CD4-positive, alpha-beta T cell treated with Interleukin-1 beta for 1 hour (primary cell): Measurements from ENCODE around the gene SESN1.
"Not testable (repeated sequence)": the region's sequence is repeated elsewhere in the genome, so short reads cannot be mapped to it uniquely, and the experiment has no call there.

Experiments used
- DNase-seq, 2 donors: peaks; one replicate each; pipeline ENCODE4 v3.0.0-alpha.2; 2020 to 2022

The SESN1 gene

DNA sequence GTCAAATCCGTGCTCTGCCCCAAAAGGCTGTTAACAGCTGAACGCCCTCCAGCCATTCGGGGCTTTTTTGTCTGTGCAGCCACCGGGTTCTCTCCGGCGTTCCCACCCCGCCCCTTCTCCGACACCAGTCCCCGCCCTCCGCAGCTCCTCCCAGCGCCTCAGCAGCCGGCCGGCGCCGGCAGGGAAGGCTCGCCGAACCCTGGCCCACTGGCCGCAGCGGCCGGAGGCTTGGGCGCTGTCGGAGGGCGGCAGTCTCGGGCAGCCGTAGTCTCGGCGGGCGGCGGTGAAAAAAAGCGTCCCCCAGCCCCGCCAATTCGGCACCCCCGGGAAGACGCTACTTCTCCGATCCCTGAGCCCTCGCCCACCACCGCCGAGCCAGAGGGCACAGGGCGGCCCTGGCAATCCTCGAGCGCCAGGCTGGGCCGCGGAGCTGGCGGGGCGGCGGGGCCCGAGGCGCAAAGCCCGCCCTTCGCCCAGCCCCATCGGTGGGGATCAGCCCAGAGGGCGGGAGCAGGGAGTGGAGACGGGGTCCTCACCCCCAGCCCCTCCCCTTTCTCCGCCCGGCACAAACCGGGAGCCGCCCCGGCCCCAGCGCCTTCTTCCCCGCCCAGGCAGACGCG is at the start of gene SESN1:
Gene SESN1 (minus strand): TSS at position 431 of the 620 bp plus-strand sequence. CDS start 773 bp downstream, outside the sequence.
- DNase-seq: peak; percentile 87 to 88

DNA sequence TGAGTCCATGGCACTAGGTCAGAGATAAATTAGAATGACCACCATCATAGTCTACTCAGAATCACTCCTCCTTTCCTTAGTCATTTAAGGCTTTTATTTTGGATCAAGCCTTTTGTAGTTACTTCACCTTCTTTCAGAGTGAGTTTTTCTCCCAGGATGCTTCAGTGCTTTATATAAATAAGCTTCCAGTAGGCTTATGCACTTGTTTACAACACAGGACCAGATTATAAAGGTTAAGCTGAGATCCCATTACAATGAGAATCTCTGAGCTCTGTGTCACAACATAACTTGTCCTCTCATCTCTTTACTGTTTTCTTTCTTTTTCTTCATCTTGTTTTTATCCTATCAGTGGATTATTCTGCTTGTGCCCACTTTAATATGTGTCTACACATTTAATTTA is 48.5 kb upstream of the SESN1 start:
- DNase-seq: no peak

DNA sequence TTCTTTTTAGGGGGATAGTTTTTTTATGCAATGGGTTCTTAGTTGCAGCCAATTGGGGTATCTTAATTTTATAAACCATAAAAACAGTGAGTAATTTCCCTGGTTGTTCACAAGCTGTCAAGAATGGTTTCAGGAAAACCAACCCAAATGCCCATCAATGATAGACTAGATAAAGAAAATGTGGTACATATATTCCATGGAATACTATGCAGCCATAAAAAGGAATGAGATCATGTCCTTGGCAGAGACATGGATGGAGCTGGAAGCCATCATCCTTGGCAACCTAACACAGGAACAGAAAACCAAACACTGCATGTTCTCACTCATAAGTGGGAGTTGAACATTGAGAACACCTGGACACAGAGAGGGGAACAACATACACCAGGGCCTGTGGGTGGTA is 47.4 kb upstream of the SESN1 start:
- not testable (repeated sequence) for DNase-seq

DNA sequence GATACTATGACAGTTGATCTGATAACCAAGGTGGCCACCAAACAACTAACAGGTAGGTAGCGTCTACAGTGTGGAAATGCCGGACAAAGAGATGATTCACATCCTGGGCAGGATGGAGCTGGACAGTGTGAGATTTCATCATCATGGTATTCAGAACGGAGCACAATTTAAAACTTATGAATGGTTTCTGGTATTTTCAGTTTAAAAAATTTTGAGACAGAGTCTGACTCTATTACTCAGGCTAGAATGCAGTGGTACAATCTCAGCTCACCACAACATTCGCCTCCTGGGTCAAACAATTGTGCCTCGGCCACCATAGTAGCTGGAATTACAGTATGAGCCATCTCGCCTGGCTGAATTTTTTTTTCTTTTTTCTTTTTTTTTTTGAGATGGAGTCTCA is 44.5 kb upstream of the SESN1 start:
- no peak for DNase-seq

DNA sequence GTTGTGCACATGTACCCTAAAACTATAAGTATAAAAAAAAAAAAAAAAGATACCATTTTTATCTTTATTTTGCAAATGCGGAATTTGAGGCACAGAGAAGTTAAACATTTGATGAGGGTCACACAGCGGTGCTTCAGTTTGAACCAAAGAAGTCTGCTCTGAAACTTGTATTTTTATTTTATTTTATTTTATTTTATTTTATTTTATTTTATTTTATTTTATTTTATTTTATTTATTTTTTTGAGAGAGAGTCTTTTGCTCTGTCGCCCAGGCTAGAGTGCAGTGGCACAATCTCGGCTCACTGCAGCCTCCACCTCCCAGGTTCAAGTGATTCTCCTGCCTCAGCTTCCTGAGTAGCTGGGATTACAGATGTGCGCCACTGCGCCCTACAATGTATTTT is 41.9 kb upstream of the SESN1 start:
- not testable (repeated sequence) for DNase-seq

DNA sequence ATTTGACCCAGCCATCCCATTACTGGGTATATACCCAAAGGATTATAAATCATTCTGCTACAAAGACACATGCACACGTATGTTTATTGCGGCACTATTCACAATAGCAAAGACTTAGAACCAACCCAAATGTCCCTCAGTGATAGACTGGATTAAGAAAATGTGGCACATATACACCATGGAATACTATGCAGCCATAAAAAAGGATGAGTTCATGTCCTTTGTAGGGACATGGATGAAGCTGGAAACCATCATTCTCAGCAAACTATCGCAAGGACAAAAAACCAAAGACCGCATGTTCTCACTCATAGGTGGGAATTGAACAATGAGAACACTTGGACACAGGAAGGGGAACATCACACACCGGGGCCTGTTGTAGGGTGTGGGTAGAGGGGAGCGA is 41.4 kb upstream of the SESN1 start:
- DNase-seq: not testable (repeated sequence)

DNA sequence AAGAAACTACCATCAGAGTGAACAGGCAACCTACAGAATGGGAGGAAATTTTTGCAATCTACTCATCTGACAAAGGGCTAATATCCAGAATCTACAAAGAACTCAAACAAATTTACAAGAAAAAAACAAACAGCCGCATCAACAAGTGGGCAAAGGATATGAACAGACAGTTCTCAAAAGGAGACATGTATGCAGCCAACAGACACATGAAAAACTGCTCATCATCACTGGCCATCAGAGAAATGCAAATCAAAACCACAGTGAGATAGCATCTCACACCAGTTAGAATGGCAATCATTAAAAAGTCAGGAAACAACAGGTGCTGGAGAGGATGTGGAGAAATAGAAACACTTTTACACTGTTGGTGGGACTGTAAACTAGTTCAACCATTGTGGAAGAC is 41.0 kb upstream of the SESN1 start:
- not testable (repeated sequence) for DNase-seq

DNA sequence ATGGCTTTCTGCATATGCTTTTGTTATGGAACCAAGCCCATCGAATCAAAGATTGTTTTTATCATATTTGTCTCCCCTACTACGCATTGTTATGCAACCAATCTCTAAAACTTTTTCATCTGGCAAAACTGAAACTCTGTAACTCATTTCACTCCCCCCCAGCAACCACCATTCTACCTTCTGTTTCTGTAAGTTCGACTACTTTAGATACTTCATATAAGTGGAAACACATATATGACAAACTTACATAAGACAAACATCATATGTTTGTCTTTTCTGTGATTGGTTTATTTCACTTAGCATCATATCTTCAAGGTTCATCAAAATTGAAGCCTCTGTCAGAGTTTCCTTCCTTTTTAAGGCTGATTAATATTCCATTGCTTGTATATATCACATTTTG is 35.4 kb upstream of the SESN1 start:
- no peak for DNase-seq

DNA sequence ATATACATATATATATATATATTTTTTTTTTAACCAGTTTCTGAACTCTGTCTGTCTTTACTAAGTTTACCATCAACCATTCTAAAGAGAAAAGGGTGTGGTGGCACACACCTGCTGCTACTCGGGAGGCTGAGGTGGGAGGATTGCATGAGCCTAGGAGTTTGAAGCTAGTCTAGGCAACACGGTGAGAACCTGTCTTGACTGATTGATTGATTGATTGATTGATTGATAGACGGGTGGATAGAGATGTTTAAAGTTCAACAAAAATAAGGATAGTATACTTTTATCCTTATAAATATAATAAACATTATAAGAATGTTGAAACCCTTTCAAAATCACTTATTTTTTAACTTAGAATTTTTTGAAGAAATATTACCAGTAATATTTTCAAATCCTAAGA is 30.9 kb upstream of the SESN1 start:
- DNase-seq: no peak

DNA sequence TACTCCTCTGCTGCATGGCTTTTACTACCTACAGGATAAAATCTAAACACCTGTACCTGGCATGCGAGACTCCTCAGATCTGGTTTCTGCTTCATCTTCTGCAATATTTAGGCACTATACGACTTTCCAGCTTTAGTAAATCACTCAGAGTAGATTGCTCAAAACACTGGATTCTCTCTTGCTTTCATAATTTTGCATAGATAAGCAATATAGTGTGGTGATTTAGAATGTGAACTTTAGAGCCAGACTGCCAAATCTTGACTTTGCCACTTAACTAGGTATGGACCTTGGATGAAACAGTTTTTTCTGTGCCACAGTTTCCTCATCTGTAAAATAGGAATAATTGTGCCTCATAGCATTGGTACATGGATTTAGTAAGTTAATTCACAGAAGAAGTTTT is 29.6 kb upstream of the SESN1 start:
- no peak for DNase-seq

DNA sequence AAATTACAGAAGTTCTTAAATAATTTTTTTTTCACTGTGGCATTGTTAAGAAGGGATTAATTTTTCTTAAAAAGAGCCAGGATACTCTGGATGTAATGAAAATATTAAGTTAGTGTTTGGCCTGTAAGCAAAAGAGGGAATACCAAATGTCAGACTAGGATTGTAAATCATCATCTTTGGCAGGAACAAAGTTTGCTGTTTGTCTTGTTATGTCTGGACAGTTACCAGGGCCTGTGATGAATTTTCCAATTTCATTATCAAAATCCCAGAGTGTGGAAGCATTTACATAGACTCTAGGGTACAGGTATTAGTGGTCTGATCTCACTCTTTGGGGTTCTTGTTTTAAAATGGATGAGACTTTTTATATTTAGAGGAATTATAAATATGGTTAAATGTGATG is 26.8 kb upstream of the SESN1 start:
- DNase-seq: no peak

DNA sequence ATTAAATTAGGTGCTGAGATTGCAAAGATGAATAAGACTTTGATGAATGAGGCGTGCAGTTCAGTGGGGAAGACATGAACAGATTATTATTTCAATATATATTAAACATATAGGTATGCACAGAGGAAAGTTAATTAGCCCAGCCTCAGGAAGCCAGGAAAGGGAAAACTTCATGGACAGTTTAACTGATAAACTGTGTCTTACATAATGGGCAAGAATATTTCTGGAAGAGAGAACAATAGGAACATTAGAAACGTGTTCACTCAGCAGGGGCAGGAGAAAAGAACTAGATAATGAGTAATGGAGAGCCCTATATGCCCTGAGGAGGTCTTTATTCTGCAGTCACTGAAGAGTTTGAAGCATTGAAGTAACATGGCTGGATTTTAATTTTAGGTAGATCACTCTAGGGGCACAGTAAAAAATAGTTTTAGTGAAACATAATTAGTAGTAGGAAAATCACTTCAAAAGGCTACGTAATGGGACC is 24.3 kb upstream of the SESN1 start:
- no peak for DNase-seq

DNA sequence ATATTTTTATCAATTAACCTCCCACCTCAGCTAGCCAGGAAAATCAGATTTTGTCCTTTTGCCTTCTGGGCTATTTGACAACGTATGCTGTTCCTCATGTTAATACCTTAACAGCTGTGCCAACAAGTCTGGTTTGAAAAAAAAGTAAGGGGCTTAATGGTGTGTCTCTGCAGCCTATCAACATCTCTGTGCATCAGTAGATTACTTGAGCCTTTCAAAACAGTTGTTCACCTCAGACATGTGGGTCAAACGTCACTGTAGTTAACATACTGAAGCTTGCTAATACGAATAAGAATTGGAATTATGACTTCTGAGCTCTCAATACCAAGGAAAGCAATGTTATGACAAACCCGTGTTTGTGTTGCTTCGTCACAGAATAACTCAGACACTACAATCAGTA is 23.7 kb upstream of the SESN1 start:
- no peak for DNase-seq

DNA sequence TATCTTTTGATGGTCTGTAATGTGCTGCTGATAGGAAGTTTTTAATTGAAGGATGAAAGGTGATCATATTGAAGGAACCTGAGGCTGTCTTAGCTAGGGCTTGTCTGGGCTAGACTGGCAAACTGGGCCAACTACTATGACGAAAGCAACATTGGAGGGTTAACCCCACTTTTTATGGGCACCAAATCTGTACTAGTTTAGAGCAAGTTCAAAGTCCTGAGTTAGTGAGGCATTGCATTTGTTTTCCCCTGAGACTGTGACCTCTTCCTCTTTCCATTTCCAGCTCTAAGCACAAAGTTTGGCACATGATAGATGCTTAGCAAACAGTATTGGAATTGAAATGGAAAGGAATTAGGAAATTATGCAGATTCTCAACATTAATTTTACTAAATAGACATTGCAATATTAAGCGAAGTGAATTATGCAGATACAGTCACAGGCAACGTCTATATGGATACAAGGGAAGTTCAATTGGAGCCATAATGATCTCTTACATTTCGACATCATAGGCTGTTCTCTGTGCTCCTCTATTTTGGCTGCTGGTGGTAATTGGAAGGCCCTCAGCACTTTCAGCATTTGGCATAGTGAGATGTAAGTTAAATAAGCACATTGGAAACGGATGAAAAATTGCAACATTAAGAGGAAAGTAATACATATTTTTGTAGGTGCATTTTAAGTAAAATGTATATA is 22.8 kb upstream of the SESN1 start:
- peak in 1 of 2 donors; percentile 25 for DNase-seq

DNA sequence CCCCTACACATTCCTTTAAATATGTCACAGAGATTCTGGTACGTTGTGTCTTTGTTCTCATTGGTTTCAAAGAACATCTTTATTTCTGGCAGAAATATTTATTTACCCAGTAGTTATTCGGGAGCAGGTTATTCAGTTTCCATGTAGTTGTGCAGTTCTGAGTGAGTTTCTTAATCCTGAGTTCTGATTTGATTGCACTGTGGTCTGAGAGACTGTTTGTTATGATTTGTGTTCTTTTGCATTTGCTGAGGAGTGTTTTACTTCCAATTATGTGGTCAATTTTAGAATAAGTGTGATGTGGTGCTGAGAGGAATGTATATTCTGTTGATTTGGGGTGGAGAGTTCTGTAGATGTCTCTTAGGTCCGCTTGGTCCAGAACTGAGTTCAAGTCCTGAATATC is 18.0 kb upstream of the SESN1 start:
- DNase-seq: not testable (repeated sequence)

DNA sequence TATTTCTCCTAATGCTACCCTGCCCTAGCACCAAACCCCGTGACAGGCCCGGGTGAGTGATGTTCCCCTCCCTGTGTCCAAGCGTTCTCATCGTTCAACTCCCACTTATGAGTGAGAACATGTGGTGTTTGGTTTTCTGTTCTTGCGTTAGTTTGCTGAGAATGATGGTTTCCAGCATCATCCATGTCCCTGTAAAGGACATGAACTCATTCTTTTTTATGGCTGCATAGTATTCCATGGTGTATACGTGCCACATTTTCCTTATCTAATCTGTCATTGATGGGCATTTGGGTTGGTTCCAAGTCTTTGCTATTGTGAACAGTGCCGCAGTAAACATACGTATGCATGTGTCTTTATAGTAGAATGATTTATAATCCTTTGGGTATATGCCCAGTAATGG is 15.0 kb upstream of the SESN1 start:
- not testable (repeated sequence) for DNase-seq

DNA sequence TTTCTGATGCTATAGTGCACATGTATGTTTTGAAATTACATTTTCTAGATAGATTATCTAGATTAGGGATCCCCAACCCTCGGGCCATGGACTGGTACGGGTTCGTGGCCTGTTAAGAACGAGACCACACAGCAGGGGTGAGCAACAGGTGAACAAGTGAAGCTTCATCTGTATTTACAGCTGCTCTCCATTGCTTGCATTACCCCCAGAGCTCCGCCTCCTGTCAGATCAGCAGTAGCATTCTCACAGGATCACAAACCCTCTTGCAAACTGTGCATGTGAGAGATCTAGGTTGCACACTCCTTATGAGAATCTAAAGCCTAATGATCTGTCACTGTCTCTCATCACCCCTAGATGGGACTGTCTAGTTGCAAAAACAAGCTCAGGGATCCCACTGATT is 11.0 kb upstream of the SESN1 start:
- DNase-seq: no peak

DNA sequence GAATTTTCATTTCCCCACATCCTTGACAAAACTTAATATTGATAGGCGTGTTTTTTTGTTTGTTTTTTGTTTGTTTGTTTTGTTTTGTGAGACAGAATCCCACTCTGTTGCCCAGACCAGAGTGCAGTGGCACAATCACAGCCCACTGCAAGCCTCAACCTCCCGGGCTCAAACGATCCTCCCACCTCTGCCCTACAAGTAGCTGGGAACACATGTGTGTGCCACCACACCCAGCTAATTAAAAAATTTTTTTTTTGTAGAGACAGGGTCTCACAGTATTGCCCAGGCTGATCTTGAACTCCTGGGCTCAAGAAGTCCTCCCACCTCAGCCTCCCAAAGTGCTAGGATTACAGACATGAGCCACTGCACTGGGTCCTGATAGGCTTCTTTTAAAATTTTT is 9.9 kb upstream of the SESN1 start:
- DNase-seq: no peak

DNA sequence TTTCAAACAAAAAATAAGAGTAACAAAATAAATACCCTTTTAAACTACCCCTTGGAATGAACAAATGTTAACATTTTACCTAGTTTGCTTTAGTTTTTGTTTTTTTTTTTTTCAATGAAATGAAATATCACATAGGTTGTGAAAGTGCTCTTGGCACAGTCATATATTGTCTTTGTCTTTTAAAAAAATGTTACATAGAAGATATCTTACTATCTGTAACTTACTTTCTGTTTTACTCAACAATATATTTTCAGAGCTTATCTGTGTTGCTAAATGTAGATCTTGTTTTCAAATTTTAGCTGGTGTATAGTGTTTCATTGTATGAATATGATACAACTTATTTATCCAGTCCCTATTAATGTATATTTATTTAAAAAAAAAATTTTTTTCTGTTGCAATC is 9.3 kb upstream of the SESN1 start:
- no peak for DNase-seq

DNA sequence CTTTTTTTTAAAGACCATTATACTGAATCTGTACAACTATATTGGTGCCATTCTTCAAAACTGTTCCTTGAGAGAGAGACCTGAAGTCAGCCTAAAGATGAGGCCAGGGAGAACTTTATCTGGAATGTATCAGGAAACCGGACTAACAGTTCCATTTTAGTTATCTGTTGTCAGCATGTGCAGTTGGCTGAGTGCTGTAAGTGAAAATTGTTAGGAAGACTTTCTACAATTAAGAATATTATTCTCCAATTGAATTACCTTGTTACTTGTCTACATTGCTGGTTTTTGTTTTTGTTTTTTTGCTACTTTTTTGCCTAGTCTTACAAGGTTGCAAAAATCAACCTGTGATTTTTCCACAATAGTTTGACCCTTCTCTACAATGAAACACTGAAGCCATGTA is 8.1 kb upstream of the SESN1 start:
- no peak for DNase-seq

DNA sequence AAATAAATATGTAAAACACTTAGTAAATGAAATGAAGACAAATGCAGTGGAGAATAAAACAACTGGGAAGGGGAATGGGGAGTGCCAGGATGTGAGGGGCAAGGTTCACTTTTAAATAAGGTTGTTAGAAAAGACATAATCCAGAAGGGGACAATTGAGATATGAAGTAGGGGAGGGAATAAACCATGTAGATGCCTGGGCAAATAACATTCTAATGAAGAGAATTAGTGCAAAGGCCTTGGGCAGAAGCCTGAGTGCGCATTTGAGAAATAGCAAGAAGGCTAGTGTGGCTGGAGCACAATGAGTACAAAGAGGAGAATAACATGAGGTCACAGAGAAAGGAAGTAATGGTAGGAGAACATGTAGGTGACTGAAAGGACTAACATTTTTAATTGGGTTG is 3.0 kb upstream of the SESN1 start:
- DNase-seq: no peak

DNA sequence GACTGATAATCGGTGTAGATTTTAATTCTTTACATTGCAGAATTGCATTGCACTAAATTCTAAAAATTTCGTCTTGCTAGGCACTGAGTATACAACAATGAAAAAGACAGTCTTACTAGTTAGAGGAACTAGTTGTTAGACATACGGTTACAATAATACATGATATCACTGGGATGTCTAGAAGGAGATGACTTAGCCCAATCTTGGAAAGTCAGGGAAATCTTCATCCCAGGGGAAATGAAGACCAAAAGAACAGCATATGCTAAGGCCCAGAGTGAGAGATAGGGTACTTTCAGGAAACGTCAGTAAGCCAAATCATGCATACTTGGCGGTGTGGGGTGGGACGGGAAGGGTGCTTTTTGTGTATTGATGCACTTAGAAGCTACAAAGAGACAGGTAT is 1.6 kb upstream of the SESN1 start:
- DNase-seq: no peak

DNA sequence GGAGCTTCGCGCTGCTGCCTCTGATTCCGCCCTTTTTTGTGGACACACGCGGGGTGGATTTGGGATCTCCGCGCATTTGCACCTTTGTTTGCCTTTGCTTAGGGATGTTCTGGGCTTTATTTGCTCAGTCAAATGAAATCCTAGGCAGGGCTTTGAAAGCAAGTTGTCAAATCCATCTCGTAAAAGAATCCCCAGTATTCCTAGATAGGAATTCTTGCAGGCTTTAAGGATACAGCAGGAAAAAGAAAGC is 1.1 kb upstream of the SESN1 start:
- DNase-seq: no peak

DNA sequence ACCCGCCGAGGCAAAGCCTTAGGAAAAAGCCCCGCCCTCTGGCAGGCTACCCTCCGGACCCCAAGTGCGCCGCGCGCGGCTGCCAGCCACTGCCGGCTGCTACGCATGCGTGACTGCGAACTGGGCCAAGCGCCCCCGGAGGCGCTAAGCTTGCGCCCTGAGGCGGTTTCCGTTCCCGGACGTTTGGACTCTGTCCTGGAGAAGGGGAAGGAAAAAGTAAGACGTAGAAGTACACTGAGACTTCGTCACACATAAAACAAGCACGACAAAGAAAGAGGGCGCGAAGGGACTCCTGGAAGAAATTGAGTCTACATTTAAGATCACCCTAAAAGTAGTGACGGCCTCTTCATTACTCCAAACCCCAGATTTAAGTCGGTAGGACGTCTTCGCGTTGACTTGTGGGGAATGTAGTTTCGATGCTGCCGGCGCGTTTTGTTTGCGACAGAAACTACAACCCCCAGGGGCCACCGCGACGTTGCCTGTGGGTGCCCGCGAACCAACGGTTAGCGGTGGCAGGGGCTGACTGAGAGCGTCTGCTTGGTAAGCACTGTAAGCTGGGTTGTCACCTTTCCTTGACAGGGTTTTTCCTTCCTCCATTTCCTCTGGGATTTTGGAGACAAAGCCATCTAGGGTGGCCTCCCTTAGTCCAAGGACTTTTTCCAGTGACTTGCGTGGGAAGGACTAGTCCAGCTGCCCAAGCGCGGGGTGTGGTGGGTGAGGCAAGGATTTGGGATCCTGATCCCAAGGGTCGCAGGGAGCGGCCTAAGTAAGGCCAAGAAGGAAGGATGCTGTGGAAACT is 589 bp upstream of the SESN1 start, which contains the start of gene CEP57L1:
Gene CEP57L1 (plus strand): TSS at position 472 of the 799 bp plus-strand sequence. CDS start 49,715 bp downstream, outside the sequence.
- peak; percentile 95 to 96 for DNase-seq
